Retinal pigment epithelial cell (primary cell): ENCODE data around the gene CDAN1.

ENCODE experiments used
- DNase-seq: peaks from one replicate; pipeline ENCODE4 v3.0.0-alpha.2; 2010; ENCODE audit warnings: low read depth
- H3K4me3 ChIP-seq: 2 replicates; pipeline ENCODE4 v1.5.1; 2011; ENCODE audit warnings: mild to moderate bottlenecking, low read length, control low read depth, moderate library complexity
- TF ChIP-seq, protein P1 (sequence below): conservative IDR thresholded peaks from 2 replicates; pipeline ENCODE4 v1.5.1; 2011; ENCODE audit warnings: low read depth, low read length, control low read depth, inconsistent platforms

Gene CDAN1

DNA sequence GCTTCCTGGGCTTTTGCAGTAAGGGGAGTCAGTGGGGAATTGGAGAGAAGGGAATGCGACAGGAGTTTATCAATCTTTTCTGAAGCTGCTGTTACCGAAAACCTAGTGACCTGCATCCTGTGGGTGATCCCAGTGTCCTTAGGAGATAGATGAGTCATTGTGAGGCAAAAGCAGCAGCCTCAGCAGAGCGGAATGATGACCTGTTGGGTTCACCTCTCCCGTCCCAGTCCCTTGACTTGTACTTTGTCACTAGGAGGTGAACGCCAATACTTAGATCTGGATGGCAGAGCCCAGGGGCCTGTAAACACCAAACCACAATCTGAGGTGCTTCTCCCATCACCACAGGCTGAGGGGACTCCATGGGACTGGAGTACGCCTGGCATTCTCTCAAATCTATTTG is 17.9 kb downstream of the CDAN1 start:
- no peak overlapping the region for H3K4me3 ChIP-seq
- TF ChIP-seq, protein P1, sequence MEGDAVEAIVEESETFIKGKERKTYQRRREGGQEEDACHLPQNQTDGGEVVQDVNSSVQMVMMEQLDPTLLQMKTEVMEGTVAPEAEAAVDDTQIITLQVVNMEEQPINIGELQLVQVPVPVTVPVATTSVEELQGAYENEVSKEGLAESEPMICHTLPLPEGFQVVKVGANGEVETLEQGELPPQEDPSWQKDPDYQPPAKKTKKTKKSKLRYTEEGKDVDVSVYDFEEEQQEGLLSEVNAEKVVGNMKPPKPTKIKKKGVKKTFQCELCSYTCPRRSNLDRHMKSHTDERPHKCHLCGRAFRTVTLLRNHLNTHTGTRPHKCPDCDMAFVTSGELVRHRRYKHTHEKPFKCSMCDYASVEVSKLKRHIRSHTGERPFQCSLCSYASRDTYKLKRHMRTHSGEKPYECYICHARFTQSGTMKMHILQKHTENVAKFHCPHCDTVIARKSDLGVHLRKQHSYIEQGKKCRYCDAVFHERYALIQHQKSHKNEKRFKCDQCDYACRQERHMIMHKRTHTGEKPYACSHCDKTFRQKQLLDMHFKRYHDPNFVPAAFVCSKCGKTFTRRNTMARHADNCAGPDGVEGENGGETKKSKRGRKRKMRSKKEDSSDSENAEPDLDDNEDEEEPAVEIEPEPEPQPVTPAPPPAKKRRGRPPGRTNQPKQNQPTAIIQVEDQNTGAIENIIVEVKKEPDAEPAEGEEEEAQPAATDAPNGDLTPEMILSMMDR: no peak
- DNase-seq: no peak

- TF ChIP-seq, protein P1: no peak
- no peak overlapping the region for H3K4me3 ChIP-seq
- no peak for DNase-seq
Observed at GRCh38 chr15:42716626-42717025, 20.3 kb downstream of the CDAN1 start.

GRCh38 chr15:42716125-42716524 is 20.8 kb downstream of the CDAN1 start:
- TF ChIP-seq, protein P1: no peak
- DNase-seq: no peak
- H3K4me3 ChIP-seq: no peak overlapping the region

- DNase-seq: no peak
- TF ChIP-seq, protein P1: no peak
- H3K4me3 ChIP-seq: no peak overlapping the region
Observed at GRCh38 chr15:42712584-42712983, 24.3 kb downstream of the CDAN1 start.

DNA sequence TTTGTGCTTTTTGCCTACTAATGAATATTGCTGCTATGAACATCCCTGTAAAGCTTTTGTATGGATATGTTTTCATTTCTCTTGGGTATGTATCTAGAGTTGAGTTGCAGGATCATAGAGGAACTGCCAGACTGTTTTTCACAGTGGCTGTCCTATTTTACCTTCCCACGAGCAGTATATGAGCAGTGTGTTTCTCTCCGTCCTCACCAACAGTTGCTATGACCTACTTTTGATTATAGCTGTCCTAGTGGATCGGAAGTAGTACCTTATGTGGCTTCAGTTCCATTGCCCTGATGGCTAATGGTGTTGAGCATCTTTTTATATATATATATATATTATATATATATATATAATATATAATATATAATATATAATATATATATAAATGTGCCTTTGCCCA is 25.2 kb downstream of the CDAN1 start:
- TF ChIP-seq, protein P1: no peak
- H3K4me3 ChIP-seq: no peak overlapping the region
- DNase-seq: no peak

GRCh38 chr15:42710662-42711061 is 26.3 kb downstream of the CDAN1 start:
- no peak for DNase-seq
- TF ChIP-seq, protein P1: no peak
- no peak overlapping the region for H3K4me3 ChIP-seq

GRCh38 chr15:42707873-42708544 is 28.9 kb downstream of the CDAN1 start:
- TF ChIP-seq, protein P1: no peak
- H3K4me3 ChIP-seq: no peak overlapping the region
- no peak for DNase-seq
